Lower lobe of right lung (tissue), 2 donors: Measurements from ENCODE around the gene FBXL14. TPM values are rescaled to one million over a fixed set of nuclear protein-coding genes. Genes with fewer than 3 reads are reported as not detected.

ENCODE experiments used
- ATAC-seq, 2 donors: fragments of 200-7000 bp; cut with Tn5 transposase; one replicate each; pipeline ENCODE4 v1.9.1; 2020 to 2022; ENCODE audit warnings: mild to moderate bottlenecking in 2 of 2, moderate library complexity in 2 of 2
- DNase-seq: peaks from one replicate; pipeline ENCODE4 v3.0.0-alpha.2; 2020
- H3K27ac ChIP-seq: fragments of 200-600 bp; one replicate; pipeline ENCODE4 v1.8.0; 2022
- H3K27me3 ChIP-seq: fragments of 200-600 bp; one replicate; pipeline ENCODE4 v1.8.0; 2022; ENCODE audit warnings: low read depth
- H3K36me3 ChIP-seq: fragments of 200-600 bp; one replicate; pipeline ENCODE4 v1.8.0; 2022; ENCODE audit warnings: mild to moderate bottlenecking
- H3K4me1 ChIP-seq: fragments of 200-600 bp; one replicate; pipeline ENCODE4 v1.8.0; 2022
- H3K4me3 ChIP-seq: fragments of 200-600 bp; one replicate; pipeline ENCODE4 v1.8.0; 2022; ENCODE audit warnings: mild to moderate bottlenecking
- H3K9me3 ChIP-seq: fragments of 200-600 bp; one replicate; pipeline ENCODE4 v1.8.0; 2022
- intact Hi-C: fragments of 100-400 bp; cut with DNase I; formaldehyde crosslinking; loops from one replicate; pipeline ENCODE4 v1.11.0; 2022
- total RNA-seq: library from RNA; stranded (reverse); fragmentation: NEBNext Ultra II Directional; extraction: Animal tissue kit (Norgen Biotek cat#: 25700); gene quantifications from one replicate; pipeline ENCODE4 v1.2.1, GENCODE V29; 2021
- TF ChIP-seq, protein P1 (sequence below): fragments of 200-600 bp; IDR thresholded peaks from one replicate; pipeline ENCODE4 v1.8.0; 2022; ENCODE audit warnings: antibody characterized with exemption, mild to moderate bottlenecking
- donor health status: DM: no; HTN: yes; CAD: no; lungs with severe emphysema.

FBXL14 gene
- total RNA-seq, 1 donor from 2014 or later: 16.6 TPM

DNA sequence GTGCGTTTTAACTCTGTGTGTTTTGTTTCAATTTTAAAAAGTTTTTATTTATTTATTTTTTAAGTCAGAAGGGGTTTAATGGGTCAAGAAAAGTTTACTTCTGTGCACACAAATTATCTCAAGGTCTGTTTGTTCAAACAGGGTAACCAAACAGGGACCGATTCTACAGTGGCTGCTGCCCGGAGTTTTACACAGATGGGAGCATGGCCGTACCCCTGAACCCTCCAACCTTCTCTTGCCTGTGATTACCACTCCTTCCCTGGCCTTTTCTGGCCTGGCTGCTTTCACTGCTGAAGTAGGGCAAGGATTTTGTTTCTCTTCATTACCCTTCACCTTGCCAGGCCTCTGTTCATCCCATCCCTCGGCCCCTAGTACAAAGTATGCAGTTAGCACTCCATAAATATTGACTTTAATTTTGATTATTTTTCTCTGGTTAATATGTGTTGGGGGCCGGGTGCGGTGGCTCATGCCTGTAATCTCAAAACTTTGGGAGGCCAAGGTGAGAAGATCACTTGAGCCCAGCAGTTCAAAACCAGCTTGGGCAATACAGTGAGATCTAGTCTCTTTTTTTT lies 15.8 kb upstream of the FBXL14 start:
- intact Hi-C loops: no loop called here
- no peaks in the 10 kb centered on the region for H3K36me3 ChIP-seq
- H3K27me3 ChIP-seq: no peaks in the 10 kb centered on the region
- H3K9me3 ChIP-seq: no peaks in the 10 kb centered on the region
- ATAC-seq (no peak), DNase-seq (no peak)
- no peak overlapping the region for H3K27ac ChIP-seq
- TF ChIP-seq, protein P1, sequence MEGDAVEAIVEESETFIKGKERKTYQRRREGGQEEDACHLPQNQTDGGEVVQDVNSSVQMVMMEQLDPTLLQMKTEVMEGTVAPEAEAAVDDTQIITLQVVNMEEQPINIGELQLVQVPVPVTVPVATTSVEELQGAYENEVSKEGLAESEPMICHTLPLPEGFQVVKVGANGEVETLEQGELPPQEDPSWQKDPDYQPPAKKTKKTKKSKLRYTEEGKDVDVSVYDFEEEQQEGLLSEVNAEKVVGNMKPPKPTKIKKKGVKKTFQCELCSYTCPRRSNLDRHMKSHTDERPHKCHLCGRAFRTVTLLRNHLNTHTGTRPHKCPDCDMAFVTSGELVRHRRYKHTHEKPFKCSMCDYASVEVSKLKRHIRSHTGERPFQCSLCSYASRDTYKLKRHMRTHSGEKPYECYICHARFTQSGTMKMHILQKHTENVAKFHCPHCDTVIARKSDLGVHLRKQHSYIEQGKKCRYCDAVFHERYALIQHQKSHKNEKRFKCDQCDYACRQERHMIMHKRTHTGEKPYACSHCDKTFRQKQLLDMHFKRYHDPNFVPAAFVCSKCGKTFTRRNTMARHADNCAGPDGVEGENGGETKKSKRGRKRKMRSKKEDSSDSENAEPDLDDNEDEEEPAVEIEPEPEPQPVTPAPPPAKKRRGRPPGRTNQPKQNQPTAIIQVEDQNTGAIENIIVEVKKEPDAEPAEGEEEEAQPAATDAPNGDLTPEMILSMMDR: no peak
- H3K4me3 ChIP-seq: no peak overlapping the region
- H3K4me1 ChIP-seq: peaks cover 33% of the 10 kb centered on the region

DNA sequence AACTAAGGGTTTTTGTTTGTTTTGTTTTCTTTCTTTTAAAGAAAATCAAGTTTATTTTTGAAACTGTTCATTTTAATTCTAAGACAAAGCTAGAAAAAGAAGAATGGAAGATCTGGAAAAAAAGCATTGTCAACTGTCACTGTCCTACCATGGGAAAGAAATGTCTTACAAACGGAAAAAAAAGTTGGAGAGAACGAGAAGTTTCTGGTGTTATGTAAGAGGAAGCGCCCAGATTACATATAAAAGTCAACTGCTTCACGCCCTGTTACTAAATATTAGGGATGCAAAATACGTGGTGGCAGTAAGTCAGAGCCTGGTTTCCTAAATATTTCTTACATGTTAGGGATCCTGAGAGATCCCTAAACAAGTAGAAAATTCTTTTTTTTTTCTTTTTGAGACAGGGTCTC lies 14.3 kb upstream of the FBXL14 start:
- Histone ChIP-seq H3K27me3 (no peaks in the 10 kb centered on the region), H3K4me1 (peaks cover 33% of the 10 kb centered on the region), H3K4me3 (no peak overlapping the region), H3K36me3 (no peaks in the 10 kb centered on the region), H3K9me3 (no peaks in the 10 kb centered on the region), H3K27ac (peak overlapping the region; percentile 7)
- ATAC-seq (no peak), DNase-seq (no peak)
- intact Hi-C loops: no loop called here
- TF ChIP-seq, protein P1: no peak

DNA sequence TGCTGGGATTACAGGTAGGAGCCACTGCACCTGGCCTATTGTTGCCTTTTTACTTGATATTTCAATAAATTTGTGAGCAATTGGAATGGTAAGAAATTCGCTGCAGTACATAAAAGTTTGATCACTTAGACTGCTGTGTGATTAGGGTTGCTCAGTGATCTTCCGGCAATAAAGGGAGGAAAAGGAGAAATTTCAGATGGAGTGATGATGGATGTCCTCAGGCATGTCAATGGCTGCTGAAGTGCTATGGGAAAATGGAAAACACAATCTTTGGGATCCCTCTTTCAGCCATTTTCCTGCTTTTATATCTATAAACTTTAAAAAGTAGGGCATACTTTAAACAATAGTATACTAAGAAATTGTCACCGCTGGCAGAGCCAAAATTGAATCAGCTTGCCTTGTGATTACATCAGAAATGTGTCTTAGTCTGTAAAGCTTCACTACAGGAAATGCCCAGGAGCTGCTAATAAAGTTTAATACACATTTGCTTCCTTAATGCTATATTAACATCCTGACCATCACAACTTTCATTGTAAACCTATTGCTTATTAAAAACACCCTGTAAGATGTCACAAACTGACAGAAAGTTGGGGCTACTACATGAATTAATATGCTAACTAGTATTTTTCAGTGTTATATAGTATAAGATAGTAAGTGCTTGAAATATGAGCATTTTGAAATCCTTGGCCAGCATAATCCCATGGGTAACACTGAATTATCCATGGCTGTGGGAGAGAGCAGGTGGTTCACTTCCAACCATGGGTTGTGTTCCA lies 13.7 kb upstream of the FBXL14 start:
- Histone ChIP-seq H3K36me3 (no peaks in the 10 kb centered on the region), H3K4me1 (peaks cover 33% of the 10 kb centered on the region)
- TF ChIP-seq, protein P1: no peak

DNA sequence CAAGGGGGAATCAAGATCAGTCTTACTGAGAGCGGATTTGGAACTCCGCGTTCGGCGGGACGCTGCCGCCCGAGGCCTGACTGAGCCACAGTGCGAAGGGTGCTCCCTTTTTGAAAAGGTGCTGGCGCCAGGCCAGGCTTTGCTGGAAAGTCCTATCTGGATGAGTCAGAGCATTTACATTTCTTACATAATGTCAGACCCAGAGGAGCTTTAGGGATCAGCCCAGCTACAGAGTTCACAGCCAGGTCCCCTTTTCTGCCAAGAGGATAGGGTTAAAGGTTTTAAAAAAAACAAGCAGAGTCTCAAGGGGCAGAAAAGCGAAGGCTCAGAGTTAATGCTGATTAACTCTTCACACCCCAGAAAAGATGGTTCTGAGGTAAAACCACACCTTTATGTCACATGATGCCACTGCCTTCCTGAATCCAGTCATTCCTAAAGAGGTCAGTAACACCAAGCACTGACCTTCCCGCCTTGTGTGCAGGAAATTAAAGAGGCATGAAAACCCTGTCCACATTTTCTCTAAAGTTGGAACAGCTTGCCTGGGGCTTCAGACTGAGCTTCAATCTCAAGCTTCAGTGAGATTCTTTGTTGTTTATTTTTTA lies 11.7 kb upstream of the FBXL14 start:
- Histone ChIP-seq H3K9me3 (no peaks in the 10 kb centered on the region), H3K4me1 (peaks cover 35% of the 10 kb centered on the region), H3K27ac (peak overlapping the region; percentile 92), H3K36me3 (no peaks in the 10 kb centered on the region), H3K27me3 (no peaks in the 10 kb centered on the region), H3K4me3 (peak overlapping the region; percentile 58)
- TF ChIP-seq, protein P1: no peak
- DNase-seq: peak; percentile 96
- ATAC-seq: peak; percentile 82 to 92
- intact Hi-C loops: no loop called here

More for the DNA sequence above, 13.7 kb upstream of the FBXL14 start:
- ATAC-seq: no peak
- Histone ChIP-seq H3K9me3 (no peaks in the 10 kb centered on the region), H3K4me3 (no peak overlapping the region), H3K27ac (peak overlapping the region; percentile 7), H3K27me3 (no peaks in the 10 kb centered on the region)
- intact Hi-C loops: no loop called here
- DNase-seq: no peak

GRCh38 chr12:1605129-1606020 lies 11.0 kb upstream of the FBXL14 start:
- peak; percentile 77 for DNase-seq
- H3K9me3 ChIP-seq: no peaks in the 10 kb centered on the region
- no peaks in the 10 kb centered on the region for H3K27me3 ChIP-seq
- H3K27ac ChIP-seq: peak overlapping the region; percentile 92
- peaks cover 38% of the 10 kb centered on the region for H3K4me1 ChIP-seq
- H3K4me3 ChIP-seq: peak overlapping the region; percentile 58
- ATAC-seq: peak; percentile 90 to 92
- H3K36me3 ChIP-seq: no peaks in the 10 kb centered on the region
- TF ChIP-seq, protein P1: peak; percentile 81
- intact Hi-C loops: no loop called here
